ENCODE measurements around the gene FBLN5.

DNA sequence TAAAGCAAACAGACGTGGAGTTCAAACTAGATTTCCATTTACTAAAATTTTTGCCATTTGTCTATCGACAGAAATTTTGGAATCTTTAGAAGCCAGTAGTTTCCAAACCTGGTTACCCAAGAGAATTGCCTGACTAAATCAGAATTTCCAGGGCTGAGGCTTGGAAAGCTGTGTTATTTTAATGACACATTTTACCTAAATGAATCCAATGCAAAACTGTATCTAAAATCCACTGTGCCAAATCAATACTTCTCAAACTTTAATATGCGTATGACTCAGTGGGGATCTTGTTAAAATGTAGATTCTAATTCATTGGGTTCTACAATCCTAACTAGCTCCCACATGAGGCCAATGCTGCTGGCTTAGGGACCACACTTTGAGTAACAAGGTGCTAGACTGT is 45.2 kb downstream of the FBLN5 start:
- TF ChIP-seq POLR2A (IDR thresholded peaks at IDR 0.05) (no peak), POLR2AphosphoS5 (IDR thresholded peaks at IDR 0.05; ENCODE audit: insufficient read depth in 1 of 2, low read depth in 1 of 2) (no peak)
- TF ChIP-seq, protein P1, sequence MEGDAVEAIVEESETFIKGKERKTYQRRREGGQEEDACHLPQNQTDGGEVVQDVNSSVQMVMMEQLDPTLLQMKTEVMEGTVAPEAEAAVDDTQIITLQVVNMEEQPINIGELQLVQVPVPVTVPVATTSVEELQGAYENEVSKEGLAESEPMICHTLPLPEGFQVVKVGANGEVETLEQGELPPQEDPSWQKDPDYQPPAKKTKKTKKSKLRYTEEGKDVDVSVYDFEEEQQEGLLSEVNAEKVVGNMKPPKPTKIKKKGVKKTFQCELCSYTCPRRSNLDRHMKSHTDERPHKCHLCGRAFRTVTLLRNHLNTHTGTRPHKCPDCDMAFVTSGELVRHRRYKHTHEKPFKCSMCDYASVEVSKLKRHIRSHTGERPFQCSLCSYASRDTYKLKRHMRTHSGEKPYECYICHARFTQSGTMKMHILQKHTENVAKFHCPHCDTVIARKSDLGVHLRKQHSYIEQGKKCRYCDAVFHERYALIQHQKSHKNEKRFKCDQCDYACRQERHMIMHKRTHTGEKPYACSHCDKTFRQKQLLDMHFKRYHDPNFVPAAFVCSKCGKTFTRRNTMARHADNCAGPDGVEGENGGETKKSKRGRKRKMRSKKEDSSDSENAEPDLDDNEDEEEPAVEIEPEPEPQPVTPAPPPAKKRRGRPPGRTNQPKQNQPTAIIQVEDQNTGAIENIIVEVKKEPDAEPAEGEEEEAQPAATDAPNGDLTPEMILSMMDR (IDR thresholded peaks at IDR 0.05): no peak

All from vagina (tissue), 2 donors.